GM12874 (cell line): Measurements from ENCODE around the gene CYP2W1.

Experiments used
- TF ChIP-seq, protein P1 (sequence below): IDR thresholded peaks from 2 replicates; pipeline ENCODE4 v1.5.1; 2011; ENCODE audit warnings: low read depth, mild to moderate bottlenecking, control low read depth, low read length, moderate library complexity; ENCODE audit not compliant: insufficient read depth

CYP2W1 gene

DNA sequence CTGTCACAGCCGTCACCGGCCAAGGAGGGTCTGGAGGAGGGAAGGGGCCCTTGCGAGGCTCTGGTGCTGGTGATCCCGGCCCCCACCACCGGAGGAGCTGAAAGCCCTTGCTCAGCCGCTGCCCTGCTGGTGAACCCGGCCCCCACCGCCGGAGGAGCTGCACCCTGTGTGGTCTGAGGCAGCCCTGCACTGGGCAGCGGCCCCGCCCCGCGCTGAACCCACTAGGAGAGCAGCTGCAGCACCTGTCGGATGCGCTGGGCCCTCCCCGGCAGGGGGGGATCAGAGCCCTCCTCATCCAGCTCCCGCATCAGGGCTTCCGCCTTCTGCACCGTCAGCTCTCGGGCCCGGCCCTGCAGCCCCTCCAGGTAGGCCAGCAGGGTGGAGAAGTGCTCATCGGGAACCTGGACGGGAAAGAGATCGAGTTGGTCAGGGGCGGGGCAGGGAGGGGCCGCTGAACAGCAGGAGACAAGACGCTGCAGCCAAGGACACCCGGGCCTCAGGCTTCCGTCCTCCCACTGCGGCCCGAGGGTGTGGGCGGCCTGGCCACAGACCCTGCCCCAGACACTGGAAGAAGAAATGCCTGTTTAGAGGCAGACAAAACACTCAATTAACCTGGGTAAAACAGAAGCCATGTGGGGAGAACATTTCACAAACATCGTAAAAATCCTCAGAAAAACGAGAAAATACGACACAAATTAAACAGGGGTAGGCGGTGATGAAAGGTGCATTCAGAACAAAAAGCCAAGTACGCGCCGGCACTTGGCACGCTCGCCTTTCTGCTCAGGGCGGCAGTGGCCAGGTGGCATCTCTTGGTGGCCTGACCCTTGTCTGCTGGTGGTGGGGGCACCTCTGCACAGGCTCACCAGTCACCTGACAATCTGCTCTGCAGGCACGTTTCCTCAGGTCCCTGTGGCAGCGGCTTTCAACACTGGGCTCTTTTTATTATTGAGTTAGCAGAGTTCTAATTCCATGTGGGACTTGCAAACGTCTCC lies 14.7 kb downstream of the CYP2W1 start:
- TF ChIP-seq, protein P1, sequence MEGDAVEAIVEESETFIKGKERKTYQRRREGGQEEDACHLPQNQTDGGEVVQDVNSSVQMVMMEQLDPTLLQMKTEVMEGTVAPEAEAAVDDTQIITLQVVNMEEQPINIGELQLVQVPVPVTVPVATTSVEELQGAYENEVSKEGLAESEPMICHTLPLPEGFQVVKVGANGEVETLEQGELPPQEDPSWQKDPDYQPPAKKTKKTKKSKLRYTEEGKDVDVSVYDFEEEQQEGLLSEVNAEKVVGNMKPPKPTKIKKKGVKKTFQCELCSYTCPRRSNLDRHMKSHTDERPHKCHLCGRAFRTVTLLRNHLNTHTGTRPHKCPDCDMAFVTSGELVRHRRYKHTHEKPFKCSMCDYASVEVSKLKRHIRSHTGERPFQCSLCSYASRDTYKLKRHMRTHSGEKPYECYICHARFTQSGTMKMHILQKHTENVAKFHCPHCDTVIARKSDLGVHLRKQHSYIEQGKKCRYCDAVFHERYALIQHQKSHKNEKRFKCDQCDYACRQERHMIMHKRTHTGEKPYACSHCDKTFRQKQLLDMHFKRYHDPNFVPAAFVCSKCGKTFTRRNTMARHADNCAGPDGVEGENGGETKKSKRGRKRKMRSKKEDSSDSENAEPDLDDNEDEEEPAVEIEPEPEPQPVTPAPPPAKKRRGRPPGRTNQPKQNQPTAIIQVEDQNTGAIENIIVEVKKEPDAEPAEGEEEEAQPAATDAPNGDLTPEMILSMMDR, result 0 out of 2 replicates have a peak, but pooled peaks have one; percentile 16

DNA sequence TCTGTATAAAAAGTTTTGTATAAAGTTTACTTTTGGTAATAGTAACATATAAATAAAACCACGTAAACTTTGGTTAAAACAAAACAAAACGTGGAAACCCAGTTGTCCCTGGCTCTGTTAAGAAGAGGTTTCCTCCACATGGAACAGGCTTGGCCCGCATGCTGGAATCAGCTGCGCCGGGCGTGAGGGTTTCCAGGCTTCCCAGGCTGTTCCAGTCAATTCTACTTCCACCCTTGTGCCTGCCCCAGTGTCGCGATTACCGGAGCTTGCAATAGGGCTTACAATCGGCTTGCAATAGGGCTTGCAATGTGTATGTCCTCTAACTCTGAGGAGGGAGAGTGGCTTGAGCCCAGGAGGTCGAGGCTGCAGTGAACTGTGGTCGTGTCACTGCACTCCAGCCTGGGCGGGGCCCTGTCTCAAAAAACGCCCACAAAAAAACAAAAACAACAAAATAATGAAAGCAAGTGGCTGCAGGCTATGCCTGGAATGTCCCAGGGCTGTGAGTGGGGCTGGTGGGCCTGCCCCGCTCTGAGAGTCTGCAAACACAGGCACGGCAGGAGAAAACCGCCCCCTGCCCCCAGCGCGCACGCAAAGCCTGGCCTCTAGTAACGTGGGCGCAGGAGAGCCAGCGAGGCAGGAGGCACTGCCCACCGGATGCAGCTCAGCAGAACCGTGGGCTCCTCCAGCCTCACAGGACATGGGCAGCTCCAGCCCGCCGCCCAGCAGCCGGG lies 16.3 kb downstream of the CYP2W1 start:
- TF ChIP-seq, protein P1, result no peak

DNA sequence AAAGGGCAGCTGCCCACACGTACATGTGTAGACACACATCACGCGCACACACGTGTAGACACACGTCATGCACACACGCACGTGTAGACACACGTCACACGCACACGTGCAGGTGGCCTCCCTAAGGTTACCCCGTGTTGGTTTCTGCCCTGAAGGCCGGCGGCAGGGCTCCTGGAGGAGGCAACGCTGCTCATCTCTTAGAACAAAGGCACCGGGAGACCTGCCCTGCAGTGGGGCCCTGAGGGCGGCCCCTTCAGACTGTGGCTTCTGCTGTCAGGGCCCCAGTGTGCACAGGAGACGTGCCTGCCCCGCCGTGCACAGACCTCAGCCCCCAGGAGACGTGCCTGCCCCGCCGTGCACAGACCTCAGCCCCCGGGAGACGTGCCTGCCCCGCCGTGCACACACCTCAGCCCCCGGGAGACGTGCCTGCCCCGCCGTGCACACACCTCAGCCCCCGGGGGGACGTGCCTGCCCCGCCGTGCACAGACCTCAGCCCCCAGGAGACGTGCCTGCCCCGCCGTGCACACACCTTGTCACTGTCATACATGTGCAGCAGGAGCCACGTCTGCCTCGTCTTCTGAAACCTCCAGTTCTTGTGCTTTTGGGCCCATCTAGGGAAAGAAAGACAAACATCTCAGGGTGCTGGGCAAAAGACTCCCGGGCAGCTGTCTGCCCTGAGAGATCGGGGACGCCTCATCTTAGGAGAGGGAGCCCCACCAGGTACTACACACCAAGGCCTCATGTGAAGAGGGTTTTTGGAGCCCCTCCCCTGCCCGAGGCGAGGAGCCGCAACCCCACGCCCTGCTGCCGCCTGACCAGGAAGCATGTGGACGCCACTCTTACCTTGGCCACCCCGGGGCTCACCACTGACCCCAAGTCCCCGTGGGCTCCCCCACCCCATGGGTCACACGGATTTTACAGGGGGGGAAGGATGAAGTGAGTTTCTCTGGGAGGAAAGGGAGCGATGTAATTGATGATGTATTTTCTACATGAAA lies 17.3 kb downstream of the CYP2W1 start:
- TF ChIP-seq, protein P1, result no peak

DNA sequence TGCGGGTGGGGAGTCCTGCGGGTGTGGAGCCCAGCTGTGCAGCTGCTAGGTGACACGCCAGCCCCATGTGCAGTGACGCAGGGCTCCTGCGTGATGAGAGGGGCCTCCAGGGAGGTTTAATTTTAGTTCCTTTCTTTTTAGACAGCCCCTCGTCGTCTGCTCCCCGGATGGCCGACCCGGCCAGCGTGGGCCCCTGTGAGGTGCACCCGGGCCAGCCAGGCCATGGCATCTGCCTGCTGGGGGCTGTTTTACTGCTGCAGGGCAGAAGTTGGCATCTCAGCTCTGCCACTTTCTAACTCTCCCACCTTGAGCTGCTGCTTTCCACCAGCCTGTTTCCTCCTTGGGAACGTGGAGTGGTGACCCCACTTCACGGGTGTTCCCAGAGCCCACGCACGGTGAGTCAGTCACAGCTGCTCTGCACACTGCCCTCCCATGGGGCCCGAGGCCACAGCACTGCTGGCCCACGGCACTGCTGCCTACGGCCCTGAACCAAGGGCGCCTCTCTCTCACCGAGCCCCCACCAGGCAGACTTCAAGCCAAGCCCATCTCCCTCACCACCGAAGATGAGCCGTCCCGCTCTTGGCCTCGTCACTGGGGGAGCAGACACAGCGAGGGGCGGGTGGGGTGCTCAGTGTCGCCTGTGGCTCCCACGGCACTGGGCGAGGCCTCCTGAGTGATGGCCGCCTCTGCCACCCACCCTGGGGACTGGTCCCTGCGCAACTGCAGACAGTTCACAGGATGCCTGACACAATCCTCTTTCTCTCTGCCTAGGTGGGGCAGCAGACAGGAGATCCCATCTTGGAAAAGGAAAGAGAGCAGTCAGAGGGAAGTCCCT lies 21.3 kb downstream of the CYP2W1 start:
- TF ChIP-seq, protein P1, result no peak

DNA sequence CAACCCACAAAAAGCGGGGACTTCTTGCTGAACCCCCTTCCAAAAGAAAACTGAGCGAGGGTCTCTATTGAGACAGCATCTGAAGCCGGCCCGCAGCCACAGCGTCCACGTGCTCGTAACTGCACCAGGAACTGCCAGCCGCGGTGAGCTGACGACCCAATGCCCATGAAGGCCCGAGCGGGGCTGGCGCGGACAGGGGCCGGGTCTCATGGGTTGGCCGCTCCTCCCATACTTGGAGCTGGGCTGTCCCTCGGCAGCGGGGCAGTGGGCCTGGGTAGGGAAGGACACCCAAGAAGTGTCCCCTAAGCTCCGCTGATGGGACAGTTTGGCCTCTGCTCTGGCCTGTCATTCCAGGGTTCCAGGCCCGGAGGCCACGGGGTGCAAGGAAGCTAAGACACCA lies 22.3 kb downstream of the CYP2W1 start:
- TF ChIP-seq, protein P1, result no peak

DNA sequence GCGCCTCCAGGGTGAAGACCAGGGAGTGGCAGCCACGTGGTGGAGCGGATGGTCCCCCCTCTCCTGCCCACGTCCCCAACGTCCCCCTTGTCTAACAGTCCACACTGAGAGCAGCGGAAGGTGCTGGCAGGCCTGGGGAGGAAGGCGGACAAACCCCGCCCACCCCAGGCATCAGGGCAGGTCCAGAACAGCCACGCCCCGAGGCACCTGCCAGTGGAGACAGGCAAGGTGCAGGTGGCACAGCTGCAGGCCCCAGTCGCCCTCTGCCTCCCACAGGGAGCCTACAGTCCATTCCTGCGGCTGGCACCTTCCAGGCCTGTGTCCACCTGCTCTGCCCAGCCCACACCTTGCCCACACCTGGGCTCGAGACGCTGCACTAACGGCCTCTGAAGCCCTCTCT lies 24.9 kb downstream of the CYP2W1 start:
- TF ChIP-seq, protein P1, result no peak
